NCI-H146 (cell line): ENCODE measurements around the gene CST8.

ENCODE experiments used
- DNase-seq: peaks from one replicate; lab custom pipeline; 2025; lab: John Stamatoyannopoulos, UW

The CST8 gene

GRCh38 chr20:23476015-23476754 is 14.7 kb upstream of the CST8 start:
- DNase-seq, result no peak

GRCh38 chr20:23477223-23477622 is 13.7 kb upstream of the CST8 start:
- no peak for DNase-seq

- no peak for DNase-seq
These were observed 11.9 kb upstream of the CST8 start for GRCh38 chr20:23479043-23479442.

- no peak for DNase-seq
These were observed 8.8 kb upstream of the CST8 start for GRCh38 chr20:23482138-23482537.

GRCh38 chr20:23484081-23484480 is 6.8 kb upstream of the CST8 start:
- DNase-seq, result no peak

- DNase-seq, result no peak
These were observed 2.4 kb upstream of the CST8 start for GRCh38 chr20:23488470-23488869.

- DNase-seq, result no peak
These were observed 1.9 kb upstream of the CST8 start for GRCh38 chr20:23488996-23489395.

GRCh38 chr20:23492292-23492691 is 1.4 kb downstream of the CST8 start:
- no peak for DNase-seq

- no peak for DNase-seq
These were observed 2.4 kb downstream of the CST8 start for GRCh38 chr20:23493172-23493772.

- DNase-seq, result no peak
These were observed 6.6 kb downstream of the CST8 start for GRCh38 chr20:23497536-23497935.

- no peak for DNase-seq
These were observed 11.0 kb downstream of the CST8 start for GRCh38 chr20:23501926-23502325.

GRCh38 chr20:23503649-23504048 is 12.7 kb downstream of the CST8 start:
- DNase-seq, result no peak

GRCh38 chr20:23507346-23507745 is 16.4 kb downstream of the CST8 start:
- no peak for DNase-seq

GRCh38 chr20:23508449-23509229 is 17.7 kb downstream of the CST8 start:
- no peak for DNase-seq

- no peak for DNase-seq
These were observed 18.5 kb downstream of the CST8 start for GRCh38 chr20:23509247-23509913.

GRCh38 chr20:23510000-23510590 is 19.2 kb downstream of the CST8 start:
- no peak for DNase-seq

GRCh38 chr20:23513164-23513563 is 22.2 kb downstream of the CST8 start:
- no peak for DNase-seq

GRCh38 chr20:23514848-23515247 is 23.9 kb downstream of the CST8 start:
- no peak for DNase-seq

GRCh38 chr20:23515250-23515939 is 24.5 kb downstream of the CST8 start:
- DNase-seq, result no peak

GRCh38 chr20:23517719-23518118 is 26.8 kb downstream of the CST8 start:
- DNase-seq, result no peak

GRCh38 chr20:23519556-23519955 is 28.6 kb downstream of the CST8 start:
- DNase-seq, result no peak

- DNase-seq, result no peak
These were observed 29.3 kb downstream of the CST8 start for GRCh38 chr20:23520185-23520584.
